ENCODE data around the gene CST9L. TPM values are rescaled to one million over a fixed set of nuclear protein-coding genes. Genes with fewer than 3 reads are reported as not detected.

CST9L gene, protein sequence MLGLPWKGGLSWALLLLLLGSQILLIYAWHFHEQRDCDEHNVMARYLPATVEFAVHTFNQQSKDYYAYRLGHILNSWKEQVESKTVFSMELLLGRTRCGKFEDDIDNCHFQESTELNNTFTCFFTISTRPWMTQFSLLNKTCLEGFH
- not detected in 2 replicates for total RNA-seq

DNA sequence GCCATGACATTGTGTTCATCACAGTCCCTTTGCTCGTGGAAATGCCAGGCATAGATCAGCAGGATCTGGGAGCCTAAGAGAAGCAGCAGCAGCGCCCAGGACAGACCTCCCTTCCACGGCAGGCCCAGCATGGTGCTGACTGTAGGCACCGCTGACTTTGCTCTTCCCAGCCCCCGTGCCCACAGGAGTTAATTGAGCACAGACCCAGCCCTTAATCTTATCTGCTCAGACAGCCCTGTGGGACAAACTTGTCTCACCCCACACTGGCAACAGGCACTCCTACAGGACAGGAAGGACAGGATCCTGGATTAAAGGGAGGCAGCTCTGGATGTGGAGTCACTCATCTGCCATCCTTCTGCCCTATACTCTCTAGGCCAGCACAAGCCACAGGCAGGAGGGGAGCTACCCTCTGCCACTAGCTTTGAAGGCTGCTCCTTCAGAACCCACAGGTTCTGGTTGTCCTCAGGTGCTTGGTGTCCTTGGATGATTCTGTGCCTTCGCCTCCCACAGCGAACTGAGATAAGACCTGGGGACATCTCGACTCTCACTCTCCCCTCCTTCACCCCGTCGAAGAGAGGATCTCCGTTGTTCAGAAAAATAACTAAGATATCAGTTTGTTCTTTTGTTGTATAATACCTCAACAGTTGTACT lies at the start of gene CST9L:
CST9L (minus strand) TSS at position 165 of the 651 bp plus-strand sequence; CDS start at position 131, 34 bp downstream.
- no peak for DNase-seq (ENCODE audit: low read depth)

DNA sequence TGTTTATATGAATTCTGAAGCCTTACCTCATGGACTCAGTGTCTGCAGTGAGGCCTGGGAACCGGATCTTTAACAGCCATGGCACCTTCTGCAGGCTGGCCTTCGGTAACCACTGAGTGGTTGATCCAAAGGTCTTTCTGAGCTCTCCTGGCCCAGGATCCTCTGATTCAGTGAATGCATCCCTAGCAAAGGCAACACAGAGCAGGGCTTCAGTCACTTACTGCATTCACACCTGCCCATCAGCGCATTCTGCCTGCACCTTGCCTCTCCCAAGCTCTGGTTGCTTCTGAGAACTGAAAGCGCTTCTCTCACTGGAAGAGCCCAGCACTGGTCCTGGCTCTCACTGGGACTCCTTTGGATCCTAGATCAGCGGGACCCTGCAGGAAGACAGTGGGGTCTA lies 45.9 kb upstream of the CST9L start:
- no peak for DNase-seq (ENCODE audit: low read depth)

GRCh38 chr20:23613676-23614075 lies 45.4 kb upstream of the CST9L start:
- no peak for DNase-seq (ENCODE audit: low read depth)

DNA sequence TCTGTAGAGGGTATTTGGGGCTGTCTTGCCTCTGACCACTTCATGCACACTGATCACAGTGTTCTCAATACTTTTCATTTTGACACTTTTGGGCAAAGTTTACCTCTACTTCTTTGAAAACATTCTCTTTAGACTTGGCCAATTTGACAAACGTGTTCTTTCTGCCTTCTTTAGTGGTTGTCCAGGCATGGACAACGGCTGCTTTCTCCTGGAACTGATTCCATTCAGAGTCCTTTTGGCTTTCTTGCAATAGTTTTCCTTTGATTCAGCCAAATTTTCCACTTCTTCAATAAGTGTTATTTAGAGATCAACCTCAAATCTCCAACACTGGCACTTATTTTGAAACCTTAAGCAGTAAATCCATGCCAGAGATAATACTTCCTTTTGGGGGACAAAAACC lies 44.1 kb upstream of the CST9L start:
- no peak for DNase-seq (ENCODE audit: low read depth)

GRCh38 chr20:23609486-23610109 lies 41.3 kb upstream of the CST9L start:
- DNase-seq (ENCODE audit: low read depth) = no peak

DNA sequence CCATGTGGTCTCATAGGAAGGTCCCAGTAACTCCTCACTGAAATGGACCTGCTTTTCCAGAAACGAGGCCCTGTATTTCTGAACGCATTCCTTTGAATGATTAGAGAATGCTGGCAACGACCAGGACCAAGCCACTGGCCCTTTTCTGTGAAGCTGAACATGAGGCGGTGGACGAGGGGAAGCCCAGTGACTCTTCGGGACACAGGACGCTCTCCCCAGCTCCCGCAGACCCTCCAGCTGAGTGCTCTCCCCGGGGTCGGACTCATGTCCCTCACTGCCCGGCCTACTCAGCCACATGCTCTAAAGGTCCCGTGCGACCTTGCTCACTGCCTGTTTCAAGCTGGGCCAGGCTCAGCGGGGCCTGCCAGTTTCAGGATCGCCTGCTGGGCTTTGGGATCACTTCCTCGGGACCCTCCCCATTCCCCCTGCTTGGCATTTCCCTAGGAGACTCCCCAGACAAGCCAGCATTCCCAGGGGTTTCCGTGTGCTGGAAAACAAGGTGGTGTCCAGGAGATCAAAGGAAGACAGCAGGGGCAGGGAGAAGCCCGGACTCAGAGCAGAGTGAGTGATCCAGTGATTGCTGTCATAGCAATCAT lies 40.1 kb upstream of the CST9L start:
- DNase-seq (ENCODE audit: low read depth) = no peak

DNA sequence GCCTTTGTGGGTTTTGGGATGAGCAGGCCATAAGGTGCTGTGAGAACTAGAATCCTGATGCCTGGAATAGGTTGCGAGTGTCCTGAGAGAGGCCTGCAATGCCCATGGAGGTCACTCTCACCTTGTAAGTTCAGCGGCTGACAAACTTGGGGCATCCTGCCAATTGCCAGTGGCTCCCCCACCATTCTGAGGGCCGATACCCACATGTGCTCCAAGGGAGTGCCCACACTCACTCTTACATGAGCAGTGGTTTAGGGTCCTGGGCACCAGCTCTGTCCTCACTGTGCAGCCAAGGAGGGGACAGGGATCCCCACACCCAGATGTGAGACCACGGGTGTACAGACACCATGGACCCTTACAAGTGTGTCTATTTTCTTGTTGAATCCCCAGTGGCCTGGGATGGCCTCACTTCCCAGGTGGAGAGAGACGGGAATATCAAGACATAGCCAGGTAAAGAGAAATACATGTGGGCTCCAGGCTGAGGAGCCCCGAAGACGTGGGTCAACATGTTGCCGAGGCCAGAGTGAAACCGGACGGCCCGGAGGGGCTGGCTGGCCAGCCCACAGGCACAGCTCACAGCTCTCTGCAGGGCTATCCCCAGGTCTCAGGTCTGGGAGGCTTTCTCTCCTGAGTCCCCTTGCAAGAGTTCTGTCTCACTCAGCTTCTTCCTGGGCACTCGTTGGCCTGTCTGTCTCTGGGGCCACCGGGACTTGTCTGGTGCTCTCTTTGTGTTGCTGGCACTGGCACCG lies 39.4 kb upstream of the CST9L start:
- no peak for DNase-seq (ENCODE audit: low read depth)

- DNase-seq (ENCODE audit: low read depth) = peak; percentile 69
Observed at GRCh38 chr20:23606652-23607049, 38.4 kb upstream of the CST9L start.

DNA sequence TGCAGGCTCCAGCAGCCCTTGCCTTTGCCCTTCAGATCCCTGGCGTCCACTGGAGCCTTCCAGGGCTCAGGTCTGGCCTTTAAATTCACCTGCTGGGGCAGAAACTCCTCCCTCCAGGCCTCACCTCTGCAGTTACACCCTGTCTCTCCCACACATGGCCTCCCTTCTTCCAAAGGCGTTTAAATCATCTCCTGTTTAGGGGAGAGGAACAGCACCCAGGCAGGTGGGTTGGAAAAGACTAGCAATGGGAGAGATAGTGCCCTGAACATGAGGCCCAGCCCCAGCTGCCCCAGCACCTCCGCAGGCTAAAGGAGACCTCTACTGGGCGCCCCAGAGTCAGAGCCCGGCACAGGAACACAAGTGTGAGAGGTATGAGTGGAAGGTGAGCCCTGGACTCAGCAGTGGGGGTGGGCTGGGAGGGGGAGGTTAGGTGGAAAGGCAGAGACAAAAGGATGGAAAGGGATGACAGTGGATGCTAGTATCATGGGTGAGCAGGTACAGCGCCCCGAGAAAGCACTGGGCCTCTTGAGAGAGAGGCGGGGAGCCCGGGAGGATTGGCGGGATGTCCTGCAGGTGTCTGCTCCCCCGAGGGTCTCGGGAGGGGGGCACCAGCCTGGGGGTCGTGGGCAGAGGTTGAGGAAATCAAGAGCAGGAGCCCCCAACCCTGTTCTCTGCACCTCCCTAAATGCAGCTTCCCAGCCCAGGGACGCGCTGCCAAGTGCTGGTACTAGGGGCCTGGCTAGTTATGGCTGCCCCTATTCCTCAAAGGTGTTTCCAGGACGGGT lies 37.8 kb upstream of the CST9L start, which contains the start of gene CST9:
CST9 (minus strand) TSS at position 51 of the 785 bp plus-strand sequence. CDS start 53 bp downstream, outside the sequence.
- no peak for DNase-seq (ENCODE audit: low read depth)

DNA sequence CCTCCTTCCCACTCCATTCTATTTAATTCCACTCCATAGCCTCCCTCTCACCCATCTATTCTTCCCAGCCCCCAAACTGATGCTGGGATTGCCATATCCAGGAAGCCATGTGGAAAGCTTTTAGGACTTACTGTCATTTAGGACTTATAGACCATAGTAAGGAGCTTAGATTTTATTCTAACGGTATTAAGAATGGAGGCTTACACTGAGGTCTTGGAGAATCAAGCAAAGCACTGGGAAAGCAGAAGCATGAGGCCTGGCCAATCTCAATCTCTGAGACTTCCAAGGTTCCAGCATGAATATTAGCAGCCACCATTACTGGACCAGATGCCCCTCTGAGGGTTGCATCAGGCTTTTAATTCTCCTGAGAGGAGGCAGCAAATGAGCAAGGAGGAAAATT lies 36.0 kb upstream of the CST9L start:
- no peak for DNase-seq (ENCODE audit: low read depth)

DNA sequence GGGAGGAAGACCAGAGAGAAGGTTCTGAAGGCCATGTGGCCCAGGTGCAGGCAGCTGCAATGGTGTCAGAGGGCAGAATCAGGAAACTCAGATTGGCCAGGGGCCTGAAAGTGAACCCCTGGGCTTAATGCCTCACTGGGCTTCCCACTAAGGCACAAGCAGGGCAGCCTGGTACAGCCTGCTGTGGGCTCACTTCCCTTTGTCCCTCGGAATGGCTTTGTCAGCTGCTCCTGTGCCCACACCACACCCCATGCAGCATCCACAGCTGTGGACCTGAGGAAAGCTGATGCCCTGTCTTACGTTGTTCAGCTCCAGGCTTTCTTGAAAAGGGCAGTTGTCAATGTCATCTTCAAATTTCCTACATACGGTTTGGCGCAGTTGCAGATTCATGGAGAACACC lies 35.0 kb upstream of the CST9L start:
- no peak for DNase-seq (ENCODE audit: low read depth)

GRCh38 chr20:23602699-23603098 lies 34.4 kb upstream of the CST9L start:
- peak; percentile 63 for DNase-seq (ENCODE audit: low read depth)

DNA sequence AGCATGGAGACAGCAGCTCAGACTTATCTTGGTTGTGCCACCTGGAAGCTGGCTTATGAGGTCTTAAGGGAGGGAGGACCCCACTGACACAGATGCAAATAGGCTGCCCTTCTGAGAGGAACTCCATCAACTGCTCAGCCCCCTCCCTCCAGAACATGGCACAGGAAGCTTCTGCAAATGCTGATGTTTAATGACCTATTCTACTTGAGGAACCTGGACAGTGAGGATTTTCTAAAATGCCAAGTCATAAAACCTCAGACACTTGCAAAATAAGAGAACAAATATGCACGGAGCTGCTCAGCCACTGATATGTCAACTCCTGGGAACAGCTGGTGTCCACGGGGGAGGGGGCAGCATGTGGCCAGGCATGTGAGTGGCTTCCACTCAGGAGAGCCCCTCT lies 34.0 kb upstream of the CST9L start:
- DNase-seq (ENCODE audit: low read depth) = no peak

DNA sequence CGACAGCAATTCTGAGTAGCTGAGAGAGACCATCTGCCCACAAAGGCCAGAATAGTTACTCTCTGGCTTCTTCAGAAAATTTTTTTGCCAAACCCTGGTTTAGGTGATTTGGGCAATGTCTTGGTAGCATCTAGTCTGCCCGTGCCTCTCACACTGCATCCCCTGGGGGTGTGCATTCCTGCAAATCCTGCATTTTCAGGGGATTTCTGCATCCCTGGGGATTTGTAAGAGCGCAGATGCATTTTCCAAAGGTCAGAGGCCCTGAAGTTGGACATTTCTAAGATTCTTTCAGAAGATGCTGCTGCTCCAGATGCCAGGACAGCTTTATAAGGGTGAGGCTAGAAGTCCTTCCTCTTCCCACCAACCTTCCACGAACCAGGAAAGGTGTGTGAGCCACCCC lies 33.4 kb upstream of the CST9L start:
- no peak for DNase-seq (ENCODE audit: low read depth)

DNA sequence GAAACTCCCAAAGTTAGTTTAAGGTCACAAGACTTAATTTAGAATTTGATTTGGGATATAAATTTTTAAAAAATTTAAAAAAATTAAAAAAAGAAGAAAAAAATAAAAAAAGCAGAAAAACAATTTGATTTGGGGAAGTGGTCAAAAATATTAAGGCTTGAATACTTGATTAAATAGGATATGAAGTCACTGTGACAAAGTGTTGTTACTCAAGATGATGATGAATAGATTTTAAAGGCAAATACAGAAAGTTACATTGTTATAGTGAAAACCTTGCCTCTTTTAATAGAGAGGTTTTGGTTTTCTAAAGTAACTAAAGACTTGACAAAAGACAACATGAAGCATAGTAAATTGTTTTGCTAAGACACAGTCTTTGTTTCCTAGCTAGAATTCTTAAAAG lies 30.2 kb upstream of the CST9L start:
- DNase-seq (ENCODE audit: low read depth) = no peak

- no peak for DNase-seq (ENCODE audit: low read depth)
Observed at GRCh38 chr20:23596579-23597250, 28.4 kb upstream of the CST9L start.

- DNase-seq (ENCODE audit: low read depth) = no peak
Observed at GRCh38 chr20:23595941-23596340, 27.7 kb upstream of the CST9L start.

DNA sequence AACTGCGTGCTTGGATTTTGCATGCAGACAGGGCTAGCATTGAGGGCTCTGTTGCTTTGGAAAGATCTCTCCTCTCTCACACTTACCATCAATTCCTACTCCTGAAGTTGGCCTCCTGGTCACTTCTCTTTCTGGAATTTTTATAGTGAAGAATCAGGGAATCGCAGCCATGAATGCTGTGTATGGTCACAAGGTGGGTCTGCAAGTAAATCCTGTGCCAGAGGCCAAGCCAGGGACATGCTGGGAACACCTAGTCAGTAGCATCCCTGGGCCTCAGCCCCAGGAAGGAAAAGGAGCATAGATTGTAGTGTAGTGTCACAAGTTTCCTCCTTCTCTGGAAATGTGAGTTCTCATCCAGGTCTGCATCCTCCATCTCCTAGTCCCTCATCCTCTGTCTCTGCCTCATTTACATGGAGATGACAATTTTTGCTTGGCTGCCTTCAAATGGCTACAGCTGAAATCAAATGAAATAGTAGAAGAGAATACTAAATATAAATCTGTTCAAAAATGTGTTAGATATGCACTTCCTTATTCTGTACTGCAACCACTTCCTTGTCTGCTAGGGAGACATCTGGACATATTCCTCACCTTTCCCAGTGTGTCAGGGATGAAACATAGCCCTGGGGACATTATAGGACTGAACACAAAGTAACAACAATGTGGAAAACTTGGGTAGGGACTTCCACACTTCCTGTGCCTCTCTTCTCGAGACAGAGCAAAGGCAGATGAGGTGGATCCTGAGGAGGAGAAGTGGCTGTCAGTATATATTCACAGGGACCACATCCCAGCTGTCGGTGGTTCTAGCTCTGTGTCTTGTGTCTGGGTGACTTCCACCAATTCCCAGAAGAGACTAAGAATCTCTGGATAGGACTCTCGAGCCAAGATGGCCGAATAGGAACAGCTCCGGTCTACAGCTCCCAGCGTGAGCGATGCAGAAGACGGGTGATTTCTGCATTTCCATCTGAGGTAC lies 20.4 kb upstream of the CST9L start:
- no peak for DNase-seq (ENCODE audit: low read depth)

DNA sequence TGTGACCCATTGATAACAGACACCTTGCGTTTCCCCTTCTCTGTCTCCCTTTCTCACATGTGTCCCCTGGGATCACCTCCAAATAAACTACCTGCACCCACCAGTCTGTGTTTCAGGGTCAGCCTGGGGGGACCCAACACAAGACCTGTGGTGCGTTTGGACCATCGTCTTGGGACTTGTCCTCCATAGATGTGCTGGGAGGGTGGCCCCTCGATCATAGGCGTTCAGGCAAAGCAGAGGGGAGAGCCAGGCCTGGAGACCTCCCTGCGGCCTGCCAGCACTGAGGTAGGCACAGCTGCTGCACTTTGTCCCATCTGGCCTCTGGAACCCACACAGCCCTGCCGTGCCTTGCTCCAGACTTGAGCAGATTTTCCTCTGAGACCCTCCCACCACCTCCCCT lies 19.3 kb upstream of the CST9L start:
- DNase-seq (ENCODE audit: low read depth) = no peak
